NOMO-1 treated with DMSO at 0.1 percent for 48 hours (cell line): Measurements from ENCODE around the gene RAB3C.

Source experiments
- DNase-seq: peaks from one replicate; lab custom pipeline; 2025; ENCODE audit not compliant: unreplicated experiment; lab: John Stamatoyannopoulos, UW

Gene RAB3C

DNA sequence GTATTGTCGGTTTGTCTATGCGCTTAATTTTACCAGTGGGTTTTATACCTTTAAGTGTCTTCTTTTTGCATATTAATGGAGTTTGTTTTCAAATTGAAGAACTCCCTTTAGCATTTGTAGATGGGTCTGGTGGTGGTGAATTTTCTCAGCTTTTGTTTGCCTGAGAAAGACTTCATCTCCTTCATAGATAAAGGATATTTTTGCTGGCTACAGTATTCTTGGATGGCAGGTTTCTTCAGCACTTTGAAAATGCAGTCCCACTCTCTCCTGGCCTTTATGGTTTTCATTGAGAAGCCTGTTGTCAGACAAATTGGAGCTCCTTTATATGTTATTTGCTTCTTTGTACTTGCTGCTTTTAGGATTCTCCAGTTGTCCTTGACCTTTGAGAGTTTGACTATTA is 142.1 kb downstream of the RAB3C start:
- DNase-seq, result no peak

DNA sequence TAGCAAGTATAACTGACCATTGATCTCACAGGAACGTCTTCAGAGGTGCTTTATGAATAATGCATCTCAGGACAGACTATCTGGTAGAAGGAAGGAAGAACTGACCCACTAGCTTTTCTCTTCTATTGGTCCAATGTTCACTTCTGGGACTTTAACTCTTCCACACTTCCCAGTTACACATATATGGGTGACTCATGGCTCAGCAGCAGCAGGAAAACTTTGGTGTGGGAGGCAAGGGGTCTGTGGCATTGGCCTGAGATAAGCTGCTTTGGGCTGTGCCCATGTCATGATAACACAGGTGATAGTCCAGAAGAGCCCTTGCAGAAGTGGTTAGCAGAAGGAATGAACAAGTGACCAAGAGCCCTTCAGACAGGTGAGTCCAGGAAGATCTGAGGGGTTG is 148.8 kb downstream of the RAB3C start:
- no peak for DNase-seq

DNA sequence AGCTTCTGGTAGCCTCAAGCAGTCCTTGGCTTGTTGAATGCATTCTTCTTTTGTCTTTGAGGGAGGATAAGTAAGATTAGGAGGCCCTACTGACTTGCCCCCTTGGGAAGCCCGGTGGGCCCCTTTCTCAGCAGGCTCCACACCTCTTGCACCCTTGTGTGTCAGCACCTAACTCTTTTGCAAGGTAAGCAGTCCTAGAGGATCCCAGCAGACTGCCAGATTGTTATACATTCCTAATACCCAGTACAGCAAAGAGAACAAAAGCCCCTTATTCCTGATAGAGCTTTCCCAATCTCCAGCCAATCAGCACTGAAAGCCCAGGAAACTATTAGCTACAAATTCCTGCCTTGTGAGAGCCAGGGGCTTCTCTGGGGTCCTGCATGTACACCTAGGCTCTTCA is 152.8 kb downstream of the RAB3C start:
- no peak for DNase-seq

GRCh38 chr5:58736214-58736613 is 153.3 kb downstream of the RAB3C start:
- no peak for DNase-seq

- DNase-seq, result no peak
These were observed 154.8 kb downstream of the RAB3C start for GRCh38 chr5:58737671-58738070.

GRCh38 chr5:58738336-58738735 is 155.5 kb downstream of the RAB3C start:
- no peak for DNase-seq

- DNase-seq, result no peak
These were observed 156.2 kb downstream of the RAB3C start for GRCh38 chr5:58739051-58739450.

GRCh38 chr5:58740956-58741355 is 158.1 kb downstream of the RAB3C start:
- DNase-seq, result no peak

DNA sequence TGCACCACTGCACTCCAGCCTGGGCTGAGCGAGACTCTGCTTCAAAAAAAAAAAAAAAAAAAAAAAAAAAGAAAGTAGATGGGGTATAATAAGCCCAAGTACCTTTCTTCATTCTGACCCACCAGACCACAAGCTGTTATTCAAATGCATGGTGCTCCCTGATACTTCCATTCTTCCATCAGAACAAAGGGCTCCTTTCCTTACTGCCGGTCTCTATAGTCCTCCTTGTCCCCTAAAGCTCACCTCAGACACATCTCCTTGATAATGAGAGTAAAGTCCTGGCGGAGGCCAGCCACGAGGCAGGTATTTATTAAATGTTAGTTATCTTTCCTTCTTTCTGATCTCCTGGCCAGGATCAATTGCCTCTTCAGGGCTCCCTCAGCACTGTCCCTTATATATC is 162.5 kb downstream of the RAB3C start:
- no peak for DNase-seq

- no peak for DNase-seq
These were observed 163.4 kb downstream of the RAB3C start for GRCh38 chr5:58746321-58746720.

DNA sequence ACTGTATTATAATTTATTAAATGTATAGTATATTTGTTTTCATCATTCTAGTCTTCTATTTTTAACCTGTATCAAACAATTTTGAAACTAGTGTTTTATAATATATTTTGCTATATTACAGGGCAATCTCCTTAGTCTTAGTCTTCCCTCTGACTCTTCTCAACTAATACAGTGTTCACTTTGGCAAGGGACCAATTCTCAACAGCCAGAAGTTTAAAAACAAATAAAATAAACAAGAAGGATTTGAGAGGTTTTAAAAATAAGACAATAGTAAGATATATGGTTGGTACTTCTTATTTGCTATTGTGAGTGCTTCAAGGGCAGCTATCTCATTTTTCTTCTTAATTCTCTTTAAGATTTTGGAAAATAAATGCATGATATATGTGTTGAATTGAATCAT is 167.2 kb downstream of the RAB3C start:
- no peak for DNase-seq

DNA sequence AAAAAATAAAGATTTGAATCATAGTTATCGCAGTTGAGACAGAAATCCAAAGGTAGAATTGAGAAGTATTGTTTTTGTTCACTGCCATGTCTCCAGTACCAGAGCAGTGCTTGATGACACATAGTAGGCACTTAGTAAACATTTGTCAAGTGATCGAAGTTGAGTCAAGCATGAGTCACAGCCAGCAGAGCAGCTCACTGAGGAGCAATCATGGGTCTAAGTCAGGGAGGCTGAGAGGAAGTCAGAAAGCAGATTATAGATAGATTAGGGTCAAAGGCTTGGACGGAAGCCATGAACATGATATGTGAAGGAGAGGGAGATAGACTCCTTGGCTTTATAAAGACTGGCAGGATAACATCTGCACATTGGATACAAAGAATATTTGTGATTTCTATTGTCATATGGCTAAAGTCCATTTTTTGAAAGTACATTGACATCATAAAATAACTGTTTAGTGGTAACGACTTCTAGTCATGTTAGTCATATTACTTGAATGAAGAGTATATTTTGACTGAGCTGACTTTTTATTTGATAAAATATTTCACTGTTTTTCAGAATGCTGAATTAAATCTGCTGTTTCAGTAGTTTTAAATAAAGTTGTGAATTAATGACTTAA is 168.5 kb downstream of the RAB3C start:
- no peak for DNase-seq

- DNase-seq, result no peak
These were observed 169.2 kb downstream of the RAB3C start for GRCh38 chr5:58752104-58752503.

GRCh38 chr5:58753446-58753845 is 170.6 kb downstream of the RAB3C start:
- DNase-seq, result no peak

- no peak for DNase-seq
These were observed 171.4 kb downstream of the RAB3C start for GRCh38 chr5:58754250-58754649.

- no peak for DNase-seq
These were observed 172.5 kb downstream of the RAB3C start for GRCh38 chr5:58755397-58755796.

GRCh38 chr5:58759745-58760144 is 176.9 kb downstream of the RAB3C start:
- peak; percentile 75 for DNase-seq

- peak; percentile 18 for DNase-seq
These were observed 177.3 kb downstream of the RAB3C start for GRCh38 chr5:58760222-58760621.

GRCh38 chr5:58761407-58761806 is 178.5 kb downstream of the RAB3C start:
- DNase-seq, result no peak

- no peak for DNase-seq
These were observed 180.5 kb downstream of the RAB3C start for GRCh38 chr5:58763390-58763789.

- no peak for DNase-seq
These were observed 181.3 kb downstream of the RAB3C start for GRCh38 chr5:58764199-58764598.

DNA sequence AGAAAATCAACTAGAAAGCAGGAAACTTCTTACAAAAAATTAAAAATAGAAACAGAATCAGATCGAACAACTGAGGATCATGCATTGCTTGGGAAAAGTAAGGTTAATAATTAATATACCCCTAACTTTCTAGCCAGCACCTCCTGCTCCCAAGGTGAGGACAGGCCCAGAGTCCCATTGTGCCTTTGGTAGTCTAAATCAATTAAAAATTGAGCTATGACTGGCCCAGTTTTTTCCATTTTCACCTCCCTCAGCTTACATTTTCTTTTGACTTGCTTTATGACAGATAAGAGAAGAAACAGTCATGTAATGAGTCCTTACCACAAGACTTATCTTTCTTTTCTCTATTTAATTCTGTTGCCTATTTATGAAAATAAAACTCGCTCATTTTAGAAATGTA is 182.2 kb downstream of the RAB3C start:
- DNase-seq, result no peak

GRCh38 chr5:58767104-58767503 is 184.2 kb downstream of the RAB3C start:
- DNase-seq, result no peak

DNA sequence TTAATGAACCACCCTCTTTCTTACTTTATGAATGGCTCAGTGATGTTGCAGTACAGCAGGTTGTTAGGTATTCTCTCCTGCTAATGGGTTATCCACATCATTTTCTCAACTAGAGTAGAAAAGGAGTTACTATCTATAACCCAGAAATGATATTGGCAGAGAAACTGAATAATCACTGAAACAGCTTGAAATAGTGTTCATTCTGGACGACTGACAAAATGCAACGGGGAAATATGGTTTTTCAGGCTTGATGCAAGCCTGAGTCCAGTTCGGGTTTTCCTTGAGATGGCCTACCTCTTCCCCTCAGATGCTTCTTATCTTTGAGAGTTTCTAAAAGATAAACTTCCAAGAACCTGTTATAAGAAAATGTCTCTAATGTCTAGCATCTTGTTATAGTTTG is 187.3 kb downstream of the RAB3C start:
- no peak for DNase-seq
